Kidney tubule cell (primary cell): ENCODE data around the gene HMOX2.

Source experiments
- DNase-seq: peaks from one replicate; pipeline ENCODE4 v3.0.0-alpha.2; 2018; ENCODE audit warnings: low spot score

HMOX2 gene

DNA sequence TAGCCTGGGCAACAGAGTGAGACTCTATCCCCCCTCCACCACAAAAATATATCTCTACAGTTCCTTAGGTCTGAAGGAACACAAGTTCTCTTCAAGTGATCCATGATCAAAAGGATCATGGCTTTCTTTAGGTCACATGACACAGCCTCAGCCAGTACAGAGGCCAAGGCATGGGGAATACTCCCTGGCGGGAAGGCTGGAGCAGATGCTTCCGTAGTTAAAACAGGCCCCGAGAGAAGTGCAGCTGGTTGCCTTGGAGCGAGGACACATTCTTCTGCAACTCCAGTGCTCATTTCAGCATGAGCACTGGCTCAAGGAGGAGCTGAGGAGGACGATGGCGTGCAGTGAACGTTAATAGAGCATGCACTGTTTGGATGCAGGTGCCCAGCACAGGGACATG, 48.9 kb downstream of the HMOX2 start:
- DNase-seq = no peak

DNA sequence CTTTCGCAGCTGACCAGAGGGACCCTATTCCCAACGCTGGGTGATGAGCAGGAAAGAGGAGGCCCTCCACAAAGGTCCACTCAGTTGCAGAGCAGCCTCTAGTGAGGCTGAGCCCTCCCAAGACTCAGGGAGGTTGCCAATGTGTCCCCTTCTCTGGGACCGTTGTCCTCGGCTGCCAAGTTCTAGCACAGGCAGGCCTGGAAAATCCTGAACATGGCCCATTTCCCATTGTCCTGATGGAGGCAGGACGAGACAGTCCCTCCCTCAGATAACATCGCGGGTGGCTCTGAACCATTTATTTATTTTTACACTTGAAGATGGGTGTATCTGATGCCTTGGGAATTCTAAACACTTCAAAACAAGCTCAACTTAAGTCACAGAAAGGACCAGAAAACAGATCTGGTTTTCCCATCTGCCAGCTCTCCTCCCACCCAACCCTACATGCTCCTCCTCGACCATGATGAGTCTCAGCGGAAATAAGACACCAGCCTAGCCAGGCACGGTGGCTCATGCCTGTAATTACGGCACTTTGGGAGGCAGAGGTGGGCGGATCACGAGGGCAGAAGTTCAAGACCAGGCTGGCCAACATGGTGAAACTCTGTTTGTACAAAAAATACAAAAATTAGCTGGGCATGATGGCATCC, 49.6 kb downstream of the HMOX2 start:
- DNase-seq = no peak

DNA sequence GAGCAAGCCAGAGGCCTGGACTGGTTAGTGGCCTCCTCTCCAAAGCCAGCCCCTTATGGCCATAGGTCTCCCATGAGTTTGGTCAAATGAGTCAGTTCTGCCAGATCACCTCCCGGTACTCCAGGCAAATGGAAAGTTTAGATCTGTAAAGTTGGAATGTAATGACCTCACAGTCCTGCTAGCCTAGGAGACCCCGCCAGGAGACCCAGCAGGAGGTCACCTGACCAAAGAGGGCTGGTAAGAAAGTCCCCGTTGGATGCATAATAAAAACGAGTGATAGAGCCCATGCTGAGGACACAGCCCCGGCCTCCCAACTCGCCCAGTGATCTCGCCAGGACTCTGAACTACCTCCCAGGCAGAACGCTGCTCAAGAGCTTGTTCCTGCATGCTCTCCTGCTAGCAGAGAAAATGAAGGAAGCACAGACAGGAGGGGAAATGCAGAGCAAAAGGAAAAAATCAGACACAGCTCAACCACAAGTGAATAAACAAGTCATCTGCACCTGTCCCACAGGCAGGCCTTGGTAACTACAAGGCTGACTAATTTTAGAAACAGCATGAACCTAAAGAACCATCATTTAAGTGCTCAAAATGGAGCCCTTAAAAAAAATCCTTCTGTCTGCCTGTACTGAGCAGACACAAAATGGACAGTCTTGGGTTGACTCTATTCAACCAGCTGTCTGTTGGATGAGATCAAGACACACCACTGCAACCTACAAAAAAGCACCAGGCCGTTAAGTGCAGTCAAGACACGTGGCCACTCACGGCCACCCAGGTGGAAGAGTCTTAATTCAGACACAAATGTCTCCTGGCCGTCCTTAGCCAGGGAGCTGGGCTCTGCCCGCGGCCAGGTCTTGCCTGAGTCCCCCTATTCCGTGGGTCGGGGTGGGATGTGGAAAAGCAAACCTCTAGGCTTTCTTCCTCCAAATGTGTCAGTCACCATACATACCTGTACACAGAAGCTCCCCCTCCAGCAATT, 53.2 kb downstream of the HMOX2 start:
- peak; percentile 83 for DNase-seq

DNA sequence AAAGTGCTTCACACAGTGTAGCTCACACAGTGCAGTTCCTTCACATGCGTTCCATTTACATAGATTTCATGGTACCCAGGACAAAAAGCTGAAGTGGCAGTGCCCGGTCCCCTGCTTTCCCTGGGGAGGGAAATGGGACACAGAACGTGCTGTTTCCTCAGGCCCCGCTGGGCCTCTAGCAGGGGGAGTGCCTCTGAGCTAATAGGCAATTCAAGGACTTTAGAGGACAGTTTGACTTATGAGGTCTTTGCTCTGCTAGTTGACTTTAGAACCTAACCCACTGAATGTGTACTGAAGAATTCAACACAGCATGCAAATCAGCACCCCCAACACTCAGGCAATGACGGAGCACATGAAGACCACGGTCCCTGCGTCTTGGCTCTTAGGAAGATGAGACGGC, 55.6 kb downstream of the HMOX2 start:
- no peak for DNase-seq

DNA sequence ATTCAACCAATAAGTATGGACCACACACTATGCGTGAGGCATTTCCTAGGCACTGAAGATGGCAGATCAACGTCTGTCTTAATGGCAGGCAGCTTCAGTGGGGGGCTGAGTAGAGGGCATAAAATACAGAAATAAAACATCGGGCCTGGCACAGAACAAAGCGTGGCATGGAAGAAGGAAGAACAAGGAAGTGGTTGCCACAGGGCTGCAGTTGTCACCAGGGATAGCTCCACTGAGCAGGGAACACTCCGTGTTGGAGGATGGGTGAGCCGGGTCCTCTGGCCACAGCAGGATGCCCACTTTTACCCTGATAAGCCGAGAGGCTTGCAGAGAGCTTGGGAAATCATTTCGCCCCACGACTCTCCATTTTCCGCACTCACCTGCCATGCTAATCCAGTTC, 56.0 kb downstream of the HMOX2 start:
- no peak for DNase-seq

DNA sequence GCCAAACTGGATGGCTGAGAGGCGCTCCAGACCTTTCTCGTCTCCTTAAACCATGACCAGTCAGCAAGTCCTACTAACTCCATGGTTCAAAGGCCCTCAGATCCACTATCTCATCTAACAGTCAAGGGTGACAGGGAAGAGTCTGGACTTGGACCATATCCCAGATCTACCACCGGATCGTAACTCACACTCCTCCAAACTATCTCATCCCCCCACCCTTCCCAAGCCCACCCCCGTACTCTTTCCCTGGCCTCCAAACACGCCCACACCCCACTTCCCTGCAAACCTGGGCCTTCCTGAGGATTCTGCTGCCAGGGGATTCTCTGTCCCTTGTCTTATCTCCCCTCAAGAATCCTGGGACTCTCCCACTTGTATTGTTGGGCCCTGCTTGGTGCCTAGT, 57.3 kb downstream of the HMOX2 start:
- no peak for DNase-seq

DNA sequence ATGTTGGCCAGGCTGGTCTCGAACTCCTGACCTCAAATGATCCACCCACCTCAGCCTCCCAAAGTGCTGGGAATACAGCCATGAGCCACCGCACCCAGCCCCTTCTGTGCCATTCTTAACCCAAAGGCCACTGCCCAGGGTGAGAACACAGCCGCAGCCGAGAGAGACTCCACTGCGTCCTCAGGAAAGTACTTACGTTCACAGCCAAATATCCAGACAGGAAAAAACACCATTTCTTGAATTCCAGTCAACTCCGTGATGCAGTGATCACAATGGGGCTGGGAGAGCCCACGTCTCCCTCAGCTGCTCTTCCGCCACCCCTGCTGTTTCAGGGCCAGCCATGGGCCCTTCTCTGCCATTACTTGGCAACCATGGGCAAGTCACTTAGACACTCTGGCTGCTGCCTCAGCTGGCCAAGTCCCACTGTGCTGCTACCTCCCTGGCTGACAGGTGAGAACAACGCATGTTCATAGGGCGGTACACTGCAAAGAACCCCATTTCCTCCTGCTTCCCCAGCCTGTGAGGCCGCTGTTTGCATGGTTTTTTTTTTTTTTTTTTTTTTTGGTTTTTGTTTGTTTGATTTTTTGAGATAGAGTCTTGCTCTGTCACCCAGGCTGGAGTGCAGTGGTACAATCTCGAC, 58.1 kb downstream of the HMOX2 start:
- no peak for DNase-seq

DNA sequence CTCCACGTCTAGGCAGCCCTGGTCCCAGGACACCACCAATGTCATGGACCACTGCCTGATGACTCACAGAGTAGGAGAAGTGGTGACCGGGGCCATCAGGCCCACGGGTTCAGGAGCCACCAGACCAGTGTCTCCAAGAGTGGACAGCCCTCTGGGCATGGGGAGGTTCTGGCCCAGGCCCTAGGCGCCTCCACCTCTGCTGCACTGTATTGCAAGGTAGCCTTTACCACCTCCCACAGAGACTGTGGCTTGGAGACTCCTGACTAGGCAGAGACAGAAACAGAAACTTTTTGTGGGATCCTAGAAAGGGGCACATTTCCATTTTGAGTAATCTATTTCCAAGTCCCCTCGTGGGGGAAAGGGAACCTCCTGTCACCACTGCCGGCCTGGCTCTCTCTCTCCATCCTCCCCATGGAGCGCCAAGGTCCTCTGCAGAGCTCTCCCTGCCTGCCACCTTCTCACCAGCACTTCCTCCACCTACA, 59.5 kb downstream of the HMOX2 start:
- DNase-seq = no peak

DNA sequence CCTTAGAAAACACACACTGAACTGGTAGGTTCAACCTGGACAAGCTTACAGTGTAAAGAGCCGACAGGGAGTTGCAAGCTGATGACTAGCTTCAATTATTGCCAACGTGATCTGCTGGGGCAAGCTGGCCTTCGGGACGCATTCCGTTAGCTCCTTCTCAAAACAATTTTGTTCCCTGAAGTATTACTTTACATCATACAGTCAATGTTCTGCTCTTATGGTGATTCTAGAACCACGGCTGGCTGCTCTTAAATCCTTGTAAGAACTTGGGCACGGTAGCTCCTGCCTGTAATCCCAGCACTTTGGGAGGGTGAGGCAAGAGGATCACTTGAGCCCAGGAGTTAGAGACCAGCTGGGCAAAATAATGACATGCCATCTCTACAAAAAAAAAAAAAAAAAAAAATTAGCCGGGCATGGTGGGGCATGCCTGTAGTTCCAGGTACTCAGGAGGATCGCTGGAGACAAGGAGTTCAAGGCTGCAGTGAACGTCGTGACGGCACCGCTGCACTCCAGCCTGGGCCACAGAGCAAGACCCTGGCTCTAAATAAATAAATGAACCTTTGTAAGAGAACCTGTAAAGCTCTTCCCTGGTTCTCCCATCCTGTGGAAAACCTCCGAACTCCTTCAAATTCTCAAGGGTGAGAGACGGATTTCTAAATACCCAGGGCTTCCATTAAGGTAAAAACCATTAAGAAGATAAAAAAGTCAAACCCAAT, 60.4 kb downstream of the HMOX2 start:
- DNase-seq = no peak

DNA sequence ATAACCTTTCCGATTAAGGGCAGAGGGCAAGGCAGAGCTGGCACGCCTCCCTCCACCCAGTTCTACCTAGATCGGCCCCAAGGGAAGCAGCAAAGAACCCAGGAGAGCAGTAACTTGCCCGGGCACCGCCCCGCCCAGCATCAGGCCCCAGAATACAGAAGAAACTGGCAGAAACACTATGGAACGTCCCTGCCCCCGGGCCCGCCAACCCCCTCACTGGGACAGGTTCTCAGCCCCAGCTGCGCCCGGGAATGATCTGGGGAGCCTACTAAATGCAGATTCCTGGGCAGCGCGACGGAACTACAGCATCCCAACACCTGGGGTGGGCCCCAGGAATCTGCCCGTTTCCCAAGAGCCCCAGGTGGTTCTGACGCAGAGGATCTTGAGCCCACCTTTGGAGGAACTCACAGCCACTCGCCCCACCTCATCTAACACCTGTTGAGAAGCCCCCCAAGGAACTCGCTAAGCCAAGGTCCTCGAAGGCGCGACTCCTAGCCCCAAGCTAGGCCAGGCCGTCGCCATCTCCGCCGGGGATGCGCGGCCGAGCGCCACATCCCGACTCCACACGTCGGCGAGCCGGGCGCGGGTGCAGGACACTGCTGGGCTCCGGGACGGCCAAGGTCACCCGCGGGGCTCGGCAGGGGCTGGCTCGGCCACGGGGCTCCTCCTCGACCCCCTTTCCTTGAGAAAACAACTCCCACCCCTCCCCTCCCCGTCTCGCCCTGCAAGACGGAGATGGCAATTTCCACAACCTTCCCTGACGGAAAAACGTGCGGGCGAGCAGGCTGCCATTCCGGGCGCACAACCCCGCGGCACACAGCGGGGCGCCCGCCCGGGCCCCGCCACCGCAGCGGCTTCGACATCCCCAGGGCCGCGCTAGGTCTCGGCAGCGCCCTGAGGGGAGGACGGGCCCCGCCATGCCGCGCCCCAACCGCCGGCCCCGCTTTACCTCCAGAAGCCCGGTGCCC, 61.5 kb downstream of the HMOX2 start:
- no peak for DNase-seq

DNA sequence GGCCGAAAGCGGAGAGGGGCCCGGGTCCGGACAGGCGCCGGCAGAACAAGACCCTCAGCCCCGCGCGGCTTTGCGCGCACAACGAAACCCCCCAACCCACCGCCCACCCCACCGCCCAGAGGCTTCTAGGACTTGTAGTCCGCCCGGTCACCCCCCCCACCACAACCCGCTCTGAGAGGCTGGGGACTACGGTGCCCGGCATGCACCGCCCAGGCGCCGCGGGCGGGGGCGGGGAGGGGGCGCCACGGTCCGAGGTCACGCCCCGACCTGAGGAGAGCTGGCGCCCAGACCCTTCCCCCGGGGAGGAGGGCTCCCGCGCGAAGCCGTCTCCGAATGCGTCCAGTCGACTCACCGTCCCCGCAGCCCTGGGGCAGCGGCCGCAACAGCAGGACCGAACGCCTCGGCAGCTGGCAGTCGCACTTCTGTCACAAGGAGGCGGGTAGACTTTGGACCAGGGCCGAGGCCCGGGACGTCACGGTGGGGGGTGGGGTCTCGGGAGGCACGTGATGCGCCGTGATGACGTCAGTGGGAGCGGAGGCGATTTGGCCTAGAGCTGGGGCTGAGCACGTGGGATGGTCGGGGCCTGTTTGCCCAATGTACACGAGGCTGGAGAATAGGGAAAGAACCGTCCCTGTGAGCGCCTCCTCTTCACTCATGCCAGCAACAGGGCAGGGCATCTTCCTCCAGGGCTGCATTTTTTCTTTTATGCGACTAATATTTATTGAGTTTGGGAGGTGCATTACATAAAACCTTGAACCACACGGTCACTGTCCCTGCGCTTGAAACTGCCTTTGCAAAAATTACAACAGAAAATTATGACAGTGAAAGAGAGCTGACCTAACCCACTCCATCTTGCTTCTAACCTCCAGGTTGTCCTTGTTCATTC, 62.4 kb downstream of the HMOX2 start, which contains the start of gene CDIP1:
CDIP1 (minus strand) TSS at position 424 of the 886 bp plus-strand sequence. CDS start 24,643 bp downstream, outside the sequence.
- peak; percentile 95 for DNase-seq

DNA sequence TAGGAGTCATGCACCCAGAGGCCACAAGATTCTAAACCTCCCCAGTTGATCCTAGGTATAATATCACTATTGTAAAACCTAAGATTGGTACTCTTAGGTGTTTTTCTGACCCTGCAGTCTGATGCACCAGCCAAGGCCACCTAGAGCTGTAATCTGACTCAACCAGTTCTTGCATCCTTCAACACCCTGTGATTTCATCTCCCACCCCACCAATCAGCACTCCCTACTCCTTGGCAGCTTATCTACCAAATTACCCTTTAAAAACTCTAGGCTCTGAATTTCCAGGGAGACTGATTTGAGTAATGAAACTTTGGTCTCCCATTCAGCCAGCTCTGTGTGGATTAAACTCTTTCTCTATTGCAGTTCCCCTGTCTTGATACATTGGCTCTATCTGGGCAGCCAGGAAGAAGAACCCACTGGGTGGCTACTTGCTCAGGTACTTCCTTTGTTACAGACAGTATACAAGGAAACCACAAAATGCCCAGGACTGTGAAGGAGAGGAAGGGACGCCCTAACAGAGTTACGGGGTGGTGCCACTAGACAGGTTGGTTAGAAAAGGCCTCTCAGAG, 63.6 kb downstream of the HMOX2 start:
- DNase-seq = no peak

DNA sequence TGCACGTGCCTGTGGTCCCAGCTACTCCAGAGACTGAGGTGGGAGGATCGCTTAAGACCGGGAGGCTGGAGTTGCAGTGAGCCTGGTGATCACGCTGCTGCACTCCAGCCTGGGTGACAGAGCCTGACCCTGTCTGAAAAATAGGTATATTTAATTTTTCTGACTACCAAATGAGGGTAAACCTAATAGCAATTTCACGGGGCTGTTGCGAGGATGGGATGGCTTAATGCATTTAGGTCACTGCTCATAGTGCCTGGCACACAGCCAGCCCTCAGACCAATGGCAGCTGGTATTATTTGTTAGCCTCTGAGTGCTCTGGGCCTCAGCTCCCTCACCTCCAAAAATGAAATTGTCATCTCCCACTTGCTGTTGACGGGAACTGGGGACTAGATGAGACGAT, 68.3 kb downstream of the HMOX2 start:
- DNase-seq = no peak

DNA sequence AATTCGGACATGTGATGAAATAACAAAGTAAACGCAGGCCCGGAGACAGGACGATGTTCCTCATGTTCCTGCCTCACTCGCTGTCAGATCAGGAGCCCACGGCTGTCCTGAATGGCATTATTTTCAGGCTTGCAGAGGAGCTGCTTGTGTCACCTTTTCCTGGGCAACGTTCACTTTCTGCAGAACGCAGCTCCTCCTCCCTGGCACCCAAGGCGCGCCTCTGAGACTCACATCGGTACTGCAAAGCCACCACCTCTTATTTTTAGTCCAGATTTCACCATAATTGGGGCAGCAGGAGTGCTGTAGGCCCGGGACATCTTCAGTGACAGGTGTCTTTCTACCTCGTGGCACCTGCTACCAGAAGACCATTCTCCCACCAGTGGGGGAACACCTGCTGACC, 71.9 kb downstream of the HMOX2 start:
- no peak for DNase-seq

DNA sequence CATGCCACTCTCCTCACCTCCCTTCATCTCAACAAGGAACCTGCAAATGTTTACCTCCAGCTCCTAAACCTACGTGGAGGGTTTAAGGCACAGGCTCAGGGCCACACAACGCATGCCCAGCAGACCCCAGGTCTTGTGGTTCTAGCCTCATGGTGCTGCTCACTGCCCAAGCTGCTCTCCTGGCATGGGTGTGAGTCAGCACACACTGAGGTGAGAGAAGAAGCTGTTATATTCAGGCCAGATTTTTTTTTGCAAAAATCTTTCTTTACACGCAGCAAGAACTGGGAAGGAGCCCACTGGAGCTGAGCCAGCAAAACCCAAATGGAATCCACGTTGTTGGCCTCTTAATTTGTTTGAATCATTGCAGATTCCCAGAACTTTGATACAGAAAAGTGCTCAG, 74.4 kb downstream of the HMOX2 start:
- DNase-seq = no peak

DNA sequence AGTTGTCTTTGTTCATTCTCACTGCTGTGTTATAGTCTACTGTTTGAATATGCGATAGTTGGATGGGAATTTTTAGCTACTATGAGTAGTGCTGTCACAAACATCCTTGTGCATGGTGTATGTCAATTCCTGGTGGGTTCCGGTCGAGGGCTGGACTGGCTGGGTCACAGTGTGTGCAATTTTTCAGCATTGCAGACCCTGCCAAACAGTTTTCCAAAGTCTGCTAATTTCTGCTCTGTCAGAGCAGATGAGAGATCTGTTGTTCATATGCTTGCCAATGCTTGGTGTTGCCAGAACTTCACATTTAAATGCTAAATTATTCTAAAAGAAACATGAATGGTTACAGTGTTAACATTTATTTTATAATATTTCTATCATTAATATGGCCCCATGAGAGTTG, 76.3 kb downstream of the HMOX2 start:
- DNase-seq = no peak

DNA sequence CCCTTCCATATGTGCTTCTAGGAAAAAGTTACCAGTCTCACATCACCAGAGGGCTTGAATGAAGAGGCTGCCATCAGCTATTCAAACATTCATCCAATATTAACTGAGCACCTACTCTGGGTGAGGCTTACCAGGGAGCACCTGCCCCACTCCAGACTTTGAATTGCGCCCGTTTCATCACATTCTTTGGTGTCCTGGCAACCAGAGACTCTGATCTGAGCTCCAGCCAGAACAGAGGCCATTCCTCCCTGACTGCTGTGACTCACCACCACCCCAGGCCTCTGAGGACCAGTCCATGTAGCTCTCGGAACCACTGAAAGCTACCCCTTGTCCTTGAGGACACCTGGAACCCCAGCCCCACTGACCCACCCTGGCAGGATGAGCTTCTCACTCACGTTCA, 79.9 kb downstream of the HMOX2 start, which contains the start of gene C16orf96:
C16orf96 (plus strand) TSS at position 229 of the 400 bp plus-strand sequence; CDS start at position 379, 150 bp downstream.
- DNase-seq = peak; percentile 34

DNA sequence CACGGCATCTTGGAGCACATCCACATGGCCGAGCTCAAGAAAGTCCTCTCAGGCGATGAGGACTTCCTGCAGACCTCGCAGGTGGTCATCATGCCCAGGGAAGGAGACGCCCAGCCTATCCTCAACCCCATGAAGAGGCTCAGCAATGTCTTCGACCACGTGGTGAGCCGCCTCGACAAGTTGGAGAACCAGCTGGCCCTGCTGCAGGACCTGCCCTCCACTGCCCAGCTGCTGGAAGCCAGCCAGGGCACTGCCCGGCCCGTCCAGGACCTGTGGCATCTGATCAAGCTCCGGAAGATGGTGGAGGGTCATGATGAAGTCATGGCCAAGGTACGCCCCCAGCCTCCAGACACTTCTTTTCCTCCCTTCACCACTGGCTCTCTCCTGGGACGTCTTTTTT, 80.4 kb downstream of the HMOX2 start:
- no peak for DNase-seq

DNA sequence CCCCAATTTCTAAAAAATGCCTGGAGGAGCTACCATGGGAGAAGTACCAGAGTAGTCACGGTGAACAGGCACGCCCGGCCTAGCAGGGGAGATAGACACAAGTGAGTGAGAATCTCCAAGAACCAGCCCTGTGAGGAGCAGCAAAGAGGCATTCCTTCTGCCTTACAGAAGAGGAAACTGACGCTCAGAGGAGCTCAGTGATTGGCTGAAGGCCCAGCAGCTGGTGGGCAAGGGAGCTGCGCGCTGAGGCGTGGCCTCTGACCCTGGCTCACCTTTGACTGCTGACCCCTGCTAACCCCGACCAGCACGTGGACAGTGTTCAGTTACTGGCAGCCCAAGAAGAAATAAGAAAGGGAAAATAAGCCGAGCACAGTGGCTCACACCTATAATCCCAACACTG, 81.8 kb downstream of the HMOX2 start:
- no peak for DNase-seq
